K562 (cell line): ENCODE measurements around the gene HBB. TPM values are rescaled to one million over a fixed set of nuclear protein-coding genes. Genes with fewer than 3 reads are reported as not detected.

Experiments
- EGR1 ChIP-seq: fragments of 450-650 bp; conservative IDR thresholded peaks from 2 replicates; pipeline ENCODE4 v1.6.1; 2017; ENCODE audit warnings: mild to moderate bottlenecking
- ESRRB ChIP-seq: fragments of 250-450 bp; sonication (Bioruptor Pico); IDR thresholded peaks from 2 replicates; pipeline ENCODE4 v1.5.0; 2020; ENCODE audit warnings: mild to moderate bottlenecking, moderate library complexity, borderline replicate concordance
- GABPA ChIP-seq: fragments of 200-800 bp; sonication (Bioruptor generic); conservative IDR thresholded peaks from 2 replicates; pipeline ENCODE4 v1.6.1; 2016; ENCODE audit warnings: low read depth, missing genetic modification characterization, missing compliant biosample characterization
- GATAD2B ChIP-seq: fragments of 450-650 bp; IDR thresholded peaks from 2 replicates; pipeline ENCODE4 v1.6.1; 2017; ENCODE audit warnings: mild to moderate bottlenecking, borderline replicate concordance
- RREB1 ChIP-seq: fragments of 250-450 bp; sonication (Bioruptor Pico); IDR thresholded peaks from 2 replicates; pipeline ENCODE4 v1.4.0; 2020
- SNRNP70 ChIP-seq: fragments of 200-400 bp; formaldehyde crosslinking; optimal IDR thresholded peaks from 2 replicates; pipeline ENCODE3; 2017; ENCODE audit warnings: low read depth, low read length
- TSC22D4 ChIP-seq: fragments of 450-650 bp; IDR thresholded peaks from 2 replicates; pipeline ENCODE4 v1.6.1; 2016; ENCODE audit warnings: missing genetic modification characterization, missing biosample characterization, control low read depth
- ZBTB49 ChIP-seq: sonication (generic); formaldehyde crosslinking; IDR thresholded peaks from 2 replicates; pipeline ENCODE4 v1.8.0; 2022; ENCODE audit warnings: missing genetic modification reagents, mild to moderate bottlenecking, borderline replicate concordance
- ZNF232 ChIP-seq: sonication (generic); formaldehyde crosslinking; IDR thresholded peaks from 2 replicates; pipeline ENCODE4 v1.8.0; 2022; ENCODE audit warnings: mild to moderate bottlenecking, missing genetic modification reagents
- ZNF282 ChIP-seq: sonication (generic); formaldehyde crosslinking; IDR thresholded peaks from 2 replicates; pipeline ENCODE4 v1.8.1; 2023; ENCODE audit warnings: missing genetic modification reagents
- ZNF518B ChIP-seq: fragments of 250-450 bp; sonication (Bioruptor Pico); IDR thresholded peaks from 2 replicates; pipeline ENCODE4 v1.5.0; 2021; ENCODE audit warnings: mild to moderate bottlenecking, moderate library complexity
- ZNF561 ChIP-seq: fragments of 450-650 bp; formaldehyde crosslinking; conservative IDR thresholded peaks from 2 replicates; pipeline ENCODE4 v1.4.0; 2020; ENCODE audit warnings: mild to moderate bottlenecking, moderate library complexity
- ZNF695 ChIP-seq: fragments of 450-650 bp; formaldehyde crosslinking; IDR thresholded peaks from 2 replicates; pipeline ENCODE4 v1.4.0; 2020; ENCODE audit warnings: mild to moderate bottlenecking, moderate library complexity
- ZNF696 ChIP-seq: fragments of 250-450 bp; sonication (Bioruptor Pico); conservative IDR thresholded peaks from 2 replicates; pipeline ENCODE4 v1.4.0; 2020; ENCODE audit warnings: mild to moderate bottlenecking, moderate library complexity
- ZNF76 ChIP-seq: fragments of 250-450 bp; sonication (Bioruptor Pico); IDR thresholded peaks from 2 replicates; pipeline ENCODE4 v1.4.0; 2020; ENCODE audit warnings: mild to moderate bottlenecking, moderate library complexity, borderline replicate concordance
- polyA plus RNA-seq, 8 experiments: library from polyadenylated mRNA; depleted of rRNA in 4 of 8; stranded (reverse) in 5 of 8; unstranded in 3 of 8; fragments of >200 nt; fragmentation: Nextera tagmentation in 2 of 8; fragmentation: Illumina TruSeq in 1 of 8; extraction: Ambion mirVana in 2 of 8; extraction: Trizol in 1 of 8; gene quantifications; 2 replicates each; pipeline versions ENCODE4 v1.2.1 to v1.2.3, GENCODE V29; 2011 to 2014; ENCODE audit warnings: inconsistent platforms in 1 of 8, missing spikeins in 1 of 8
- total RNA-seq, 7 experiments: library from RNA; depleted of rRNA in 6 of 7; stranded (reverse); fragments of >200 nt in 6 of 7; fragmentation: Illumina TruSeq in 2 of 7; extraction: Trizol in 2 of 7; gene quantifications; 2 replicates each; pipeline versions ENCODE4 v1.2.1 to v1.2.3, GENCODE V29; 2011 to 2021; ENCODE audit warnings: low replicate concordance in 1 of 7

Gene HBB
- total and polyA plus RNA-seq, 9 of the 15 experiments (the other 6 are each of a cell fraction or from before 2014, with no cell fraction given) = 0.33 to 3.4 (median 1.2) TPM; not detected in 2

- TF ChIP-seq ZNF695 (CRISPR knock-in tag) (no peak), GATAD2B (no peak), SNRNP70 (peak; percentile 93), ZNF518B (CRISPR knock-in tag) (no peak), ESRRB (CRISPR knock-in tag) (no peak; the same call in 1 of the 2 replicates), GABPA (tag) (no peak), ZNF76 (no peak), ZNF561 (CRISPR knock-in tag) (no peak), EGR1 (no peak), RREB1 (no peak), ZBTB49 (CRISPR knock-in tag) (no peak), TSC22D4 (tag) (no peak), ZNF232 (no peak), ZNF282 (no peak), ZNF696 (CRISPR knock-in tag) (no peak; the same call in 1 of the 2 replicates)
Measured at GRCh38 chr11:5242933-5243815, 16.3 kb upstream of the HBB start (continued).
